Osteocyte (in vitro differentiated cells): ENCODE measurements around the gene KARS1. TPM values are rescaled to one million over a fixed set of nuclear protein-coding genes. Genes with fewer than 3 reads are reported as not detected.

Experiments
- DNase-seq: peaks from one replicate; pipeline ENCODE4 v3.0.0; 2021; ENCODE audit warnings: mixed read lengths; ENCODE audit not compliant: unreplicated experiment; ENCODE audit errors: extremely low spot score
- H3K27ac Mint-ChIP-seq: one replicate; pipeline ENCODE4 v1.8.0; 2021; ENCODE audit warnings: mild to moderate bottlenecking, mixed read lengths; ENCODE audit not compliant: unreplicated experiment
- H3K27me3 Mint-ChIP-seq: one replicate; pipeline ENCODE4 v1.8.0; 2021; ENCODE audit warnings: mixed read lengths; ENCODE audit not compliant: unreplicated experiment
- H3K36me3 Mint-ChIP-seq: one replicate; pipeline ENCODE4 v1.8.0; 2021; ENCODE audit warnings: mixed read lengths; ENCODE audit not compliant: unreplicated experiment
- H3K4me1 Mint-ChIP-seq: one replicate; pipeline ENCODE4 v1.8.0; 2021; ENCODE audit warnings: mixed read lengths; ENCODE audit not compliant: unreplicated experiment
- H3K4me3 Mint-ChIP-seq: one replicate; pipeline ENCODE4 v1.8.0; 2021; ENCODE audit warnings: mild to moderate bottlenecking, moderate library complexity, mixed read lengths; ENCODE audit not compliant: unreplicated experiment
- H3K9me3 Mint-ChIP-seq: one replicate; pipeline ENCODE4 v1.8.0; 2021; ENCODE audit warnings: mixed read lengths; ENCODE audit not compliant: unreplicated experiment
- total RNA-seq: library from RNA; stranded (reverse); gene quantifications from 2 replicates; pipeline ENCODE4 v1.2.1, GENCODE V29; 2021
- TF ChIP-seq, protein P1 (sequence below): fragments of 200-600 bp; sonication (generic); IDR thresholded peaks from 2 replicates; pipeline ENCODE4 v1.5.0; 2021; ENCODE audit warnings: antibody characterized with exemption, mild to moderate bottlenecking, moderate library complexity

The KARS1 gene
- total RNA-seq, 1 donor from 2014 or later: 104 TPM

DNA sequence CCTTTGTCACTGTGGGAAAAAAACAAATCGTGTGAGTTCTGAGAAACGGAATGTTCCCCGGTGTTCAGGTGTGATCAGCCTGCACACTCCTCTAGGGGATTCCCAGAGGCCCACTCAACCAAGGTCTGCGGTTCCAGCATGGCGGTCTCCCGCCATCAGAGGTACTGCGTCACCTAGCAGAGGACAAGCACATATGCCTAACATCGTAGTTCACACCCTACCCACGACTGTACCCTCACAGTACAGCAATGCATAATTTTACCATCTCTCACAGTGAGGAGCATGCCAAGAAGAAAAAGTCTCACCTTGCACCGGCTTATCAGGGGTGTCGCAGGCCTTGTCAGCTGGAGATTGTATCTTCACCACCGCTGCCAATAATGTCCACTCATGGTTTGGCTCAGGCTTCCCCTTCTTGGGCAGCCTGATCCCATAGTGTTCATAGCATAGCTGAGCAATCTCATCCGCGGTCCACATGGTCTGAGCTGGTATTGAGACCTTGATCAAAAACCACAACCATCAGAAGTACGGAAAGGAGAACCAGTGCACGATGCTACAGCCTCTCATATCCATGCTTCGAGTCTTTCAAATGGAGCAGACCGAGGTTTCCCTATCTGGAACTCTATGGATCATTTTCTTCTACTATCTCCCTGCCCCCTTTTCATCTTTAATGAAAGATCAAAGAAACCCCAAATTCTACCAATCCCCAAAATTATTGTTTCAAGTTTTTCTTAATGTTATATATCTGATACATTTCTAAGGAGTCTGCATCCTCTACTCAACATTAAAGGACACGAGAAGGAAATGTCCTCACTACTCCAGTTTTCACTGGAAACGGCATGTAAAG, 26.9 kb downstream of the KARS1 start:
- no peak for DNase-seq
- Mint-ChIP-seq H3K9me3 (no peaks in the 10 kb centered on the region), H3K36me3 (peaks cover 25% of the 10 kb centered on the region), H3K4me1 (peaks cover 26% of the 10 kb centered on the region), H3K4me3 (no peak overlapping the region), H3K27ac (no peak overlapping the region), H3K27me3 (no peaks in the 10 kb centered on the region)
- TF ChIP-seq, protein P1, sequence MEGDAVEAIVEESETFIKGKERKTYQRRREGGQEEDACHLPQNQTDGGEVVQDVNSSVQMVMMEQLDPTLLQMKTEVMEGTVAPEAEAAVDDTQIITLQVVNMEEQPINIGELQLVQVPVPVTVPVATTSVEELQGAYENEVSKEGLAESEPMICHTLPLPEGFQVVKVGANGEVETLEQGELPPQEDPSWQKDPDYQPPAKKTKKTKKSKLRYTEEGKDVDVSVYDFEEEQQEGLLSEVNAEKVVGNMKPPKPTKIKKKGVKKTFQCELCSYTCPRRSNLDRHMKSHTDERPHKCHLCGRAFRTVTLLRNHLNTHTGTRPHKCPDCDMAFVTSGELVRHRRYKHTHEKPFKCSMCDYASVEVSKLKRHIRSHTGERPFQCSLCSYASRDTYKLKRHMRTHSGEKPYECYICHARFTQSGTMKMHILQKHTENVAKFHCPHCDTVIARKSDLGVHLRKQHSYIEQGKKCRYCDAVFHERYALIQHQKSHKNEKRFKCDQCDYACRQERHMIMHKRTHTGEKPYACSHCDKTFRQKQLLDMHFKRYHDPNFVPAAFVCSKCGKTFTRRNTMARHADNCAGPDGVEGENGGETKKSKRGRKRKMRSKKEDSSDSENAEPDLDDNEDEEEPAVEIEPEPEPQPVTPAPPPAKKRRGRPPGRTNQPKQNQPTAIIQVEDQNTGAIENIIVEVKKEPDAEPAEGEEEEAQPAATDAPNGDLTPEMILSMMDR: no peak

DNA sequence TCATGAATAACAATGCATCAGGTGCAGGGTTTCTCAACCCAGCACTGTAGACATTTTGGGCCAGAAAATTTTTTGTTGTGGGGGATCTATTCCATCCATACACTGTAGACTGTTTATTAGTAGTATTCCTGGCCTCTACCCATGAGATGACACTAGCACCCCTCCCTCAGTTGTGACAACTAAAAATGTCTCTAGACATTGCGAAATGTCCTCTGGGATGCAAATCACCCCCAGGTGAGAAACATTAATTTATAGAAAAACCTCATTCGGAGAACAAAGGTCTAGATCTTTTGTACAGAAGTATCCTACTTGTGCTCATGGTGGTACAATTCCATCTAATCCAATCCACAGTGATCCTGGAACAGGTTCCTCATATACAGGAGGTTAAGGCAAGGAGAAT, 28.7 kb downstream of the KARS1 start:
- Mint-ChIP-seq H3K27me3 (no peaks in the 10 kb centered on the region), H3K4me3 (no peak overlapping the region), H3K36me3 (peaks cover 34% of the 10 kb centered on the region), H3K4me1 (peaks cover 26% of the 10 kb centered on the region), H3K27ac (no peak overlapping the region), H3K9me3 (no peaks in the 10 kb centered on the region)
- DNase-seq: no peak
- TF ChIP-seq, protein P1: no peak

DNA sequence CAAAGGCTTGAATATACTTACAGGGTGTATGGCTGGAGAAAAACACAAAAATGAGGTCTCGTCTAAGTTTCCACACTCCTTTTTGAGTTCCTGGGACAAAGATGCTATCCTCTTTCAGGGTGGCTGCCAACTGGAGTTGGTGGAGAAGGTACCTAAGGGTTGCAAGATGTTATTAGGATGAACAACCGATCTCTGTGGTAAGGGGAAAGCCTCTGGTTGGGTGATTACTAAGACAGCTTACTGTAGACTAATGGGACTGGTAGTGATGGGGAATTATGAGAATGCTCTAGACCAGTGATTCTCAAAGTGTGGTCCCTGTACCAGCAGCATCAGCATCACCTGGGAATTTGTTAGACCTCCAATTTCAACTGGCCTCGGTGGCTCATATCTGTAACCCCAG, 30.3 kb downstream of the KARS1 start:
- no peak for DNase-seq
- no peak overlapping the region for H3K27ac Mint-ChIP-seq
- no peaks in the 10 kb centered on the region for H3K9me3 Mint-ChIP-seq
- peaks cover 46% of the 10 kb centered on the region for H3K36me3 Mint-ChIP-seq
- no peaks in the 10 kb centered on the region for H3K27me3 Mint-ChIP-seq
- TF ChIP-seq, protein P1: no peak
- peaks cover 15% of the 10 kb centered on the region for H3K4me1 Mint-ChIP-seq
- H3K4me3 Mint-ChIP-seq: no peak overlapping the region

DNA sequence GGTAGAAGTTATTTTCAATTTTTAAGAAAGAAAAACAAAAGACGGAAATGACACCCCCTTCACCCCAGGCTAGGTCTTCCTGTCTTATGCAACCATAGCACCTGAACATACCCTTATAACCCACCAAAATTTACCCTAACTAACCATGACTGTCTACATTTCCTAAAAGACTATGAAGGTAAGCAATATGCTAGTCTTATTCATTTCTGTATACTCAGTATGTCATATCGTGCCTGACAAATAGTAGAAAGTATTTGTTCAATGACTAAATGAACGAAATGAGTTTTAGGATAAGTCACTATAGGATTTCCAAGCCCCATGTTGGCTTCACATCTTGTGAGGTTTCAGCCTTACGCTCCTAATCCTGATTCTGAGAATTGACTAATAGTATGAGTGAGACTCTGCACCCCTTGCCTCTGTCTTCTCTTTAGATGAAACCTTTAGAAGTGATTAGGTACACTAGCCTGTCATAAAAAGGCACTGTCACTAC, 30.9 kb downstream of the KARS1 start:
- TF ChIP-seq, protein P1: no peak
- H3K4me3 Mint-ChIP-seq: no peak overlapping the region
- H3K9me3 Mint-ChIP-seq: no peaks in the 10 kb centered on the region
- no peaks in the 10 kb centered on the region for H3K27me3 Mint-ChIP-seq
- DNase-seq: no peak
- H3K4me1 Mint-ChIP-seq: peaks cover 9% of the 10 kb centered on the region
- H3K27ac Mint-ChIP-seq: no peak overlapping the region
- H3K36me3 Mint-ChIP-seq: peaks cover 47% of the 10 kb centered on the region

DNA sequence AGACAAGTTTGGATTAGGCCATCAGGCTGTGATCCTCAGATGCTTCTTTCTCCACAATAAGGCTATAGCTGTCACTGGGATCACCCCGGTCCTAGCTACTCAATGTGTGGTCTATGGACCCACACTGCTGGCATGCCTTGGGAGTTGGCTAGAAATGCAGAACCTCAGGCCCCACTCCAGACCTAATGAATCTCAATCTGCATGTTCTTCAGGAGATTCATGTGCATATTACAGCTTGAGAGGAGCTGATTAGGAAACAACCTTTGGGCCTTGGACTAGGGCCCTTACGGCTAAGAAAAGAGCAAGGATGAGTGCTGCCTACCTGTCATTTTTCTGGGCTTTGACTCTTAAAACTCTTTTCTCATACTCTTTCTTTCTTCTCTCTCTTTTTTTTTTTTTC, 31.8 kb downstream of the KARS1 start:
- TF ChIP-seq, protein P1: no peak
- H3K4me1 Mint-ChIP-seq: peaks cover under 1% of the 10 kb centered on the region
- H3K27me3 Mint-ChIP-seq: no peaks in the 10 kb centered on the region
- H3K36me3 Mint-ChIP-seq: peaks cover 47% of the 10 kb centered on the region
- H3K27ac Mint-ChIP-seq: no peak overlapping the region
- no peak overlapping the region for H3K4me3 Mint-ChIP-seq
- no peaks in the 10 kb centered on the region for H3K9me3 Mint-ChIP-seq
- no peak for DNase-seq
